GM10266 (cell line): ENCODE measurements around the gene DOCK6.

Experiments
- DNase-seq: peaks from one replicate; pipeline ENCODE4 v3.0.0; 2012; ENCODE audit errors: extremely low spot score
- TF ChIP-seq, protein P1 (sequence below): IDR thresholded peaks from 2 replicates; pipeline ENCODE4 v1.5.1; 2012; ENCODE audit warnings: mild to moderate bottlenecking, low read depth; ENCODE audit not compliant: control insufficient read depth, insufficient read depth; ENCODE audit errors: missing control alignments

DOCK6 gene

DNA sequence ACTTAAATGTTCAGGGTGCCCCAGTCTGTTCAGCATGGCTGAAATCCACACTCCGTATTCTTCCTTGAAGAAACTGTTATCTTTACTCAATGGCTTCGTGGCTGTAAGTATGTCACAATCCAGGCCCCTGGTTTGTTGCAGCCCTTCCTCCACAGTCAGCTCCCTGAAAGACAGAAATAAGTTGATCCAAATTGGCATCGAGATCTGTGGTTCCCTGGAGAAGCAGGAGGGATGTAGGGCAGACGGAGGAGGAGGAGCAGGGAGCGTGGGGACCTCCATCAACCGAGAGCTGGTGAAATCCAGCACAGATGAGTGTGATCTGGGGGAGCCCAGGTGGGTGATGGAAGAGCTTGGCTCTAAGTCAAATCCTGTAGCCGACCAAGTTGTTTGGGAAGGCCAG lies 33.9 kb upstream of the DOCK6 start:
- TF ChIP-seq, protein P1, sequence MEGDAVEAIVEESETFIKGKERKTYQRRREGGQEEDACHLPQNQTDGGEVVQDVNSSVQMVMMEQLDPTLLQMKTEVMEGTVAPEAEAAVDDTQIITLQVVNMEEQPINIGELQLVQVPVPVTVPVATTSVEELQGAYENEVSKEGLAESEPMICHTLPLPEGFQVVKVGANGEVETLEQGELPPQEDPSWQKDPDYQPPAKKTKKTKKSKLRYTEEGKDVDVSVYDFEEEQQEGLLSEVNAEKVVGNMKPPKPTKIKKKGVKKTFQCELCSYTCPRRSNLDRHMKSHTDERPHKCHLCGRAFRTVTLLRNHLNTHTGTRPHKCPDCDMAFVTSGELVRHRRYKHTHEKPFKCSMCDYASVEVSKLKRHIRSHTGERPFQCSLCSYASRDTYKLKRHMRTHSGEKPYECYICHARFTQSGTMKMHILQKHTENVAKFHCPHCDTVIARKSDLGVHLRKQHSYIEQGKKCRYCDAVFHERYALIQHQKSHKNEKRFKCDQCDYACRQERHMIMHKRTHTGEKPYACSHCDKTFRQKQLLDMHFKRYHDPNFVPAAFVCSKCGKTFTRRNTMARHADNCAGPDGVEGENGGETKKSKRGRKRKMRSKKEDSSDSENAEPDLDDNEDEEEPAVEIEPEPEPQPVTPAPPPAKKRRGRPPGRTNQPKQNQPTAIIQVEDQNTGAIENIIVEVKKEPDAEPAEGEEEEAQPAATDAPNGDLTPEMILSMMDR, result no peak
- no peak for DNase-seq

DNA sequence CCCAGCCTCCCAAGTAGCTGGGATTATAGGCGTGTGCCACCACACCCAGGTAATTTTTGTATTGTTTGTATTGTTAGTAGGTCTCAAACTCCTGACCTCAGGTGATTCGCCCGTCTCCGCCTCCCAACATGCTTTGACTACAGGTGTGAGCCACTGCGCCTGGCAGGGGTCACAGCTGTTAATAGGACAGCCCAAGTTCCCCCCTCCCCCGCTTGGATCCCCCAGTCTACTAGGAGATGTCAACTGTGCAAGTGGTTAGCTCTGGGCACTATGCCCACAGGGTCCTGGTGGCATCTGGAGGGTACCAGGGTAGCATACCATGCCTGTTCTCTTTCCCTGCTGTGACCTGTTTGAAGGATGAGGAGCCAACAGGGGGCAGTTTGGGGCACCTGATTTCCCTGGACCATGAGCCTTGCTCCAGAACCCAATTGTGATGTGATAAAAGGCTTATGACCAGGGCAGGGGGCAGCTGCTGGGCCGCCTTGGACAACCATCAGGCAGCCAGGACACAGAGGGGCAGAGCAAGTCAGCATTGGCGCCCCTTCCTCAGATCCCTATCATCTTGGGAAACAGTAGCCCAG lies 33.4 kb upstream of the DOCK6 start, which contains the start of gene TSPAN16:
Gene TSPAN16 (plus strand): TSS at position 496 of the 581 bp plus-strand sequence. CDS start 138 bp downstream, outside the sequence.
- no peak for DNase-seq
- TF ChIP-seq, protein P1, result no peak

DNA sequence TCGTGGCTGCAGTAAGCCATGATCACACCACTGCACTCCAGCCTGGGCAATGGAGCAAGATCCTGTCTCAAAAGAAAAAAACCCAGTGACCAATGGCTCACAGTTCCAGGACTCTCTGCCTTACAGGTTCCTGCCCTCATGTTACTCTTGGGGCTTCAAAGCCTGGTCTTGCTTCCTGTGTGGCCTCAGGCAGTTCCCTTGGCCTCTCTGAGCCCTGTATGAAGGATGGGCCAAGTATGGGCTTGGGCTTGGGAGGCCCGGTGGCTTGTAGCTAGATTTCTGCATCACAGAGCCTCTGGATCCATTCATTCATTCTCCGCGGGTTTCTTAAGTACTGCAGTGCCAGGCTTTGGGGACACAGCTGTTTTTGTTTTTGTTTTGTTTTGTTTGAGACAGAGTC lies 32.9 kb upstream of the DOCK6 start:
- TF ChIP-seq, protein P1, result no peak

DNA sequence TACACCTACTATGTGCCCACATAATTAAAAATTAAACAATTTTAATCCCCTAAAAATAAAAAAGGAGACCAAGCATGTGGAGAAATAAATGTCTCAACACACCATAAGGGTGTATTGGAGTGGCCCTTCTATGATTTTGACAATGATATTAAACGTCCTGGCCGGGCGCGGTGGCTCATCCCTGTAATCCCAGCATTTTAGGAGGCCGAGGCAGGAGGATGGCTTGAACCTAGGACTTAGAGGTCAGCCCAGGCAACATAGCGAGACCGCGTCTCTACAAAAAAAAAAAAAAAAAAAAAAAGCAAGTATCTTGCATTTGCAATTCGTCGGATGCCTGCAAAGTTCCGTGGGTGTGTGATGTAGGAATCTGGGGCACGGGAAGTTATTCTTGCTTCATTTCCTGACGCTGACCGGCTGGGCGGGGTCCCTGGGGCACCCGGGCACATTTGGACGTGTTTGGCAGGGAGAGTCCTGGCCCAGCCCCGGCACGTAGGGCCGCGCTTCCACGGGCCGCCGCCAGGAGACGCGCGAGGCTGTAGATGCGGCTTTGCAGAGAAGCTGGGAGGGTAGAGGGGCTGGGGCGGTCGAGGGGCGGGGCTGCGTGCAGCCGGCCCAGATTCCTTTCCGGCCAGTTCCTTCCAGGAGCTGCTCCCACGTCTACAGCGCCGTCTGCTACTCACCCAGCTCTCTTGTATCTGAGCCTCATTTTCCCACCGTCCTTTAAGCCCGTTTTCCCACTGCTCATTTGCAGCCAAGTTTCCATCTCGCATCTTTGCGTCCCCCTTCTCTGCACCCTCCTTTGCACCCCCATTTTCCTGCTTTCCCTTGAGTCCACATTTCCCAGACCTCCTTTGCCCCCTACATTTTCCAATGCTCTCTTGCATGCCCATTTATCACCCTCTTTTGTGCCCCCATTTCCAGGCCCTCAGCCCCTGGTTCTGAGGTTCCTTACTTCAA lies 31.4 kb upstream of the DOCK6 start:
- peak; percentile 91 for DNase-seq
- TF ChIP-seq, protein P1, result peak; percentile 98

More for the DNA sequence above, 32.9 kb upstream of the DOCK6 start:
- no peak for DNase-seq

DNA sequence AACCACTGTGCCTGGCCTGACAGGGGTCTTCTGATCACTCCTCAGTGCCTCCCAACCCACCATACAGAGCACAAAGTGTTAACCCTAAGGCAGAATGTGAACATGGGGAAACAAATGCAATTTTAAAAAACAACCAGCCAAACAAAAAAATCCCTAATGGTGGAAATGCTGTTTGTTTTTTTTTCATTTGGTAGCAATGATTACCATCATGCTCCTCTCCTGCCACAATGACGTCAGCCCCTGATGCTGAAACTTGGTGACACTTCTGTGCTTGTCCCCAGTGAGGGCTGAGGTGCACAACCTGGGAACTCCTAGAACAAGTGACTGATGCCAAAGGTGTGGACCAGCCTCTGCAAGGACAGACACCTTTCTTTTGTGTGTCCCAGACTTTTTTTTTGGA lies 29.7 kb upstream of the DOCK6 start:
- TF ChIP-seq, protein P1, result no peak
- peak; percentile 17 for DNase-seq

DNA sequence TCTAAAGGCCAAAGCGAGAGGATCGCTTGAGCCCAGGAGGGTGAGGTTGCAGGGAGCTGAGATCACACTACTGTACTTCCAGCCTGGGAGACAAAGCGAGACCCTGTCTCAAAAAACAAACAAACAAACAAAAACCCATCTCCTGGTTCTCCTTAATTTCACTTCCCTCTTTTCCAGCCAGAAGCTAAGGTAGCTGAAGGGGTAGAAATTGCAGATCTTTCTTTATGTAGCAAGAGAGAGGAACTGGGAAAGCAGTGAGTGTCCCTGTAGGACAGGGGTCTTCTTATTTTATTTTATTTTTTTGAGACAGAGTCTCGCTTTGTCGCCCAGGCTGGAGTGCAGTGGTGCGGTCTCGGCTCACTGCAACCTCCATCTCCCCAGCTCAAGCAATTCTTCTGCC lies 29.1 kb upstream of the DOCK6 start:
- TF ChIP-seq, protein P1, result no peak
- no peak for DNase-seq

DNA sequence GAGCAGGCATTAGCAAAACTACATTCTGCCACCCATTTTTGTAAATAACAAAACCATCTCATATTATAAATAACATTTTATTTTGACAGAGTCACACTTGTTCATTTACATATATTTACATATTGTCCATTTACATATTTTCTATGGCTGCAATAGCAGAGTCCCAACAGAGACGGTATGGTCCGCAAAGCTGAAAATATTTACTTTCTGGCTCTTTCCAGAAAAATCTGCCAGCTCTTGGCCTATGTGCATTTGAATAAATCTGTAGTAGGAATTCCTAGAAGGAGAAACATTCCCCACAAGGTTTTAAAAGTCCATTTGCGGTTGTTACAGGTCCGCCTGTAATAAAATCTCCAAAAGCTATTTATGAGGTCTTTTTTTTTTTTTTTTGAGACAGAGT lies 27.9 kb upstream of the DOCK6 start:
- TF ChIP-seq, protein P1, result no peak
- DNase-seq, result no peak
